Sigmoid colon (tissue), 4 donors: ENCODE measurements around the gene CACNA1D.
"Not testable (repeated sequence)": the region's sequence is repeated elsewhere in the genome, so short reads cannot be mapped to it uniquely, and the experiment has no call there.

Experiments used
- CTCF ChIP-seq, 4 experiments: fragments of 450-650 bp in 3 of 4; fragments of 200-600 bp in 1 of 4; IDR thresholded peaks; one replicate each; pipeline ENCODE4 v1.5.1; 2016 to 2019; ENCODE audit warnings: antibody characterized with exemption in 4 of 4, mild to moderate bottlenecking in 3 of 4, moderate library complexity in 2 of 4
- EP300 ChIP-seq, 4 donors: sonication (generic); formaldehyde crosslinking; IDR thresholded peaks; one replicate each; pipeline ENCODE4 v1.6.1; 2017; ENCODE audit warnings: antibody characterized with exemption in 4 of 4
- POLR2A ChIP-seq, 2 donors: fragments of 450-650 bp; IDR thresholded peaks; one replicate each; pipeline ENCODE4 v1.6.1; 2016; ENCODE audit warnings: antibody characterized with exemption in 2 of 2, mild to moderate bottlenecking in 2 of 2, moderate library complexity in 2 of 2
- POLR2AphosphoS5 ChIP-seq, 4 donors: sonication (generic); formaldehyde crosslinking; IDR thresholded peaks; one replicate each; pipeline ENCODE4 v1.6.1; 2017; ENCODE audit warnings: antibody characterized with exemption in 4 of 4

GRCh38 chr3:53638806-53639205, 144.4 kb downstream of the CACNA1D start:
- TF ChIP-seq POLR2A, CTCF, POLR2AphosphoS5, EP300 (IDR thresholded peaks at IDR 0.05): not testable (repeated sequence)
